ENCODE data around the gene HID1. TPM values are rescaled to one million over a fixed set of nuclear protein-coding genes. Genes with fewer than 3 reads are reported as not detected.

Gene HID1
- total RNA-seq, 1 donor from 2014 or later = 12.3 TPM

GRCh38 chr17:74950207-74950606 lies 22.4 kb downstream of the HID1 start:
- DNase-seq = no peak

DNA sequence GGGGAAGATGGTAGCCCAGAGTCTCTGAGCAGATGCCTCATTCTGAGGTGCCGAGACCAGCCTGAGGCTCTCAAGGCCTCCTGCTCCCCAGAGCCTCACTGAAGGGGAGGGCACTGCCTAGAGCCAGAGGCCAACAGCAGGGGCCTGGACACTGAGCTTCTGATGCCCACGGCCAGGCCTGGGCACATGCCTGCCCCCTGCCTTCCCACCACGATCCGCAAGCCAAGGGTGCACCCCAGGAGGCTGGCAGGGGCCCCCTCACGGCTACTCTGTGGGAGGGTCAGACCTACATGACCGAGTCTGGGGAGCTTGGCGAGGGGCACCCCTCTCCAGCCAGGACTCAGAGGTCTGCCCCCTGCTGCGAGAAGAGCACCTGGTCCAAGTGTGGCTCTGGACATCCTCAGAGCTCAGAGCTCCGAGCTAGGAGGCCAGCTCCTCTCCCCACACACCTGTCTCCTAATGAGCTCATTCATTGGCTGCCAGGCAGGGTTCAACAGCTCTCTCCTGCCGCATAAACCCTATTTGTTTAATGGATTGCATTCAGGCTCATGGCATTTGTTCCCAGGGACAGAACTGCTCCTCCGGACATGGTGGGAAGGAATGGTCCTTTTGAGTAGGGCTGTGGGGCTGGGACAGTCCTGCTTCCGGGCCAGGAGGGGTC lies 23.0 kb downstream of the HID1 start:
- no peak for DNase-seq

DNA sequence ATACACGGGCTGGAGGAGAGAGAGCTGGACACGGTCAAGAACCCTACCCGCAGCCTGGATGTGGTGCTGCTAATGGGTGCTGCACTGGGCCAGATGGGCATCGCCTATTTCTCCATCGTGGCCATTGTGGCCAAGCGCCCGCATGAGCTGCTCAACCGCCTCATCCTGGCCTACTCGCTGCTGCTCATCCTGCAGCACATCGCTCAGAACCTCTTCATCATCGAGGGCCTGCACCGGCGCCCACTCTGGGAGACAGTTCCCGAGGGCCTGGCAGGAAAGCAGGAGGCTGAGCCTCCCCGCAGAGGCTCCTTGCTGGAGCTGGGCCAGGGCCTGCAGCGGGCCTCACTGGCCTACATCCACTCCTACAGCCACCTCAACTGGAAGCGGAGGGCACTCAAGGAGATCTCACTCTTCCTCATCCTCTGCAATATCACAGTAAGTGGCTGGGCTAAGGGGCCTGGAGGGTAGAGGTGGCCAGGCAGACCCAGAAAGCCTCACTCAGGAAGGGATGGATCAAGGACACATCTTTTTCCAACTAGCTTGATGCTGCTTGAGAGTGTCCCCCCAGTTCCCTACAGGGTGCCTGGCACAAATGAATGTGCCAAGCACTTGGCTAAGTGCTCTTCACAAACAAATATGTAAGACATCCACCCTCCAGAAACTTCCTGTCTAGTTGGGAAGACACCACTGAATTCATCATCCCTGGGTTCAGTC lies 25.4 kb downstream of the HID1 start:
- DNase-seq = no peak

DNA sequence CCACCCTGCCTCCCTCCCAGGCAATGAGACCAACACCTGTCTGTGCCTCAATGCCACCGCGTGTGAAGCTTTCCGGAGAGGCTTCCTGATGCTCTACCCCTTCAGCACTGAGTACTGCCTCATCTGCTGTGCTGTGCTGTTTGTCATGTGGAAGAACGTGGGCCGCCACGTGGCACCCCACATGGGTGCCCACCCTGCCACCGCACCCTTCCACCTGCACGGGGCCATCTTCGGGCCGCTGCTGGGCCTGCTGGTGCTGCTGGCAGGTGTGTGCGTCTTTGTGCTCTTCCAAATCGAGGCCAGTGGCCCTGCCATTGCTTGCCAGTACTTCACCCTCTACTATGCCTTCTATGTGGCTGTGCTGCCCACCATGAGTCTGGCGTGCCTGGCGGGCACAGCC lies 25.9 kb downstream of the HID1 start:
- DNase-seq = no peak

GRCh38 chr17:74945543-74945942 lies 27.0 kb downstream of the HID1 start:
- DNase-seq = no peak

DNA sequence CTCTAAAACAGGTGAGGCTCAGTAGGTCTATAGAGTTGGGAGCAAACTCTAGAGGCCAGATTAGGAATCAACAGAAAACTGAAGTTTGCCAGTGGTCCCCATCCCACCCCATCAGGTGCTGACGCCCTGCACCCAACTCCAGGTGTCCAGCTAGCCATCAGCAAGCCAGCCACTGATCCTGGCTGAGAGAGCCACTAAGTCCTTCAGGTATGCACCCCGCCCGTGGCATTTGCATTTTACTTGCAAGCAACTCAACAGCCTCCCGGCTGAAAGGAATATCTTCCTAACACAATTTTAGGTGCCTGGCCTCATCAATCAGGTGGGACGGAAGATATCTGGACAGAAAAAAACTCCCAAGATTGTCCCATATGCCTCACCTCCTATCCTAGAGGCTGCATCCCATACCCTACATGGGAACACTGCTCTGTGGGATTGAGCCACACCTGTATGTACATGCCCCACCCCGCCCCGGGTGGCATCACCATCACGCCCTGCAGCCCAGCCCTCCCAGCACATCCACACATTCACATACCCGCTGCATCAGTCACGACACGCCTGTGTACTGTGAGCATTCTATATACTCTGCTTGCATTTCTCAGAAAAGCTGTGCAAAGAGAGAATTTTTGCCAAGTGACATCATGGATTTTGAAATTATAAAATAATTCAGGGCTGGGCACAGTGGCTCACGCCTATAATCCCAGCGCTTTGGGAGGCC lies 28.6 kb downstream of the HID1 start:
- peak; percentile 66 for DNase-seq

- no peak for DNase-seq
Observed at GRCh38 chr17:74941128-74941725, 31.3 kb downstream of the HID1 start.

DNA sequence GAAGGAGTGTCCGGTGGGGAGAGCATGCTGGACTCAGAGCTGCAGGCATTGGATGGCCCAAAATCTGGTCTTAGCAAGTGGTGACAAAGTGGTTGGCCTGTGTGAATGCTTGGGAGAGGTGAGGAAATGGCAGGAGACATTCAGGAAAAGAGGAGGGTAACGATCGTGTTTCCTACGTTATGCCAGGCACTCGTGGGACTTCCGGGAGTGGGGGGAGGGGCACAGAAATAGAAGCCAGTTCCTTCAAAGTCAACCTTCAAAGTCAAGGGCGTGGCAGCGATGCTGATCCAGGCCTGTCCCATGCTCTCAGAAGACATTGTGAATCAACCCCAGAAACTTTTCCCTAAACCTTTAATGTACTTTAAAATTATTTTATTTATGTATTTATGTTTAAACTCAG lies 33.0 kb downstream of the HID1 start:
- no peak for DNase-seq

- no peak for DNase-seq
Observed at GRCh38 chr17:74938194-74938950, 34.2 kb downstream of the HID1 start.

- DNase-seq = peak; percentile 37
Observed at GRCh38 chr17:74937064-74938051, 35.2 kb downstream of the HID1 start.

DNA sequence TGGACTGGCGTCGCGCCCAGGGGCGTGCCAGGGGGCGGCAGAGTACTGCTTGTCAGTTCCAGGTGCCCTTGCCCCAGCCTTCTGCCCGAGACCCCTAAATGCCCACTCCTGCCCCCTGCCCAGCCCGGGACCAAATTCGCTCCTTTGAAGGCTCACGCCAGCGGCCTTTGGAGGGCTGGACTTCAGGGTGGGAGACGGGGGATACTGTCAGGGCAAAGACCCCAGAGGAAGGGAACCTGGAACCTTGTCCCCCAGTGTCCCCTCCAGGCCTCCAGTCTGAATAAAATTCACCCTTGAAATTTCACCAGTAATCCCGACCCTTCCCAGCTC lies 36.1 kb downstream of the HID1 start:
- DNase-seq = no peak

- DNase-seq = no peak
Observed at GRCh38 chr17:74935585-74936469, 36.7 kb downstream of the HID1 start, which contains the start of gene OTOP3. Gene OTOP3, plus strand, starts transcription at chr17:74935898. Its CDS starts 24 bp downstream, at chr17:74935922.

DNA sequence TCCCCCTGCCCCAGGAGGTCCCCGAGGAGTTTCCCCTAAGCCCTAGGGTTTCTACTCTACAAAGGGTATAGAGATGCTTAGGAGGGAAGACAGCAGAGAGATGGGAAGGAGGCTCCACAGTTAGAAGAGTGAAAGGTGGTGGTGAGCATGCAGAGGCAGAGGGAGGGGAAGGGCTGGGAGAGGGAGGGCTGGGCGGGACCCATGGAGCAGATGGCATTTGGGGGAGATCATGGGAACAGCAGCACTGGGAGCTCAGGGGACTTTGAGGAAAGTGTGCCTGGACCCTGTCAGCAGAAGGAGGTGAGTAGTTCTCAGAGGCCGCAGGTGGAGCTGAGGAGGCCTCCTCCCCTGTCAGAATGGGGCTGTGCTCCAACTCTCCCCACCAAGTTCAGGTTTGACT lies 37.5 kb downstream of the HID1 start:
- no peak for DNase-seq

DNA sequence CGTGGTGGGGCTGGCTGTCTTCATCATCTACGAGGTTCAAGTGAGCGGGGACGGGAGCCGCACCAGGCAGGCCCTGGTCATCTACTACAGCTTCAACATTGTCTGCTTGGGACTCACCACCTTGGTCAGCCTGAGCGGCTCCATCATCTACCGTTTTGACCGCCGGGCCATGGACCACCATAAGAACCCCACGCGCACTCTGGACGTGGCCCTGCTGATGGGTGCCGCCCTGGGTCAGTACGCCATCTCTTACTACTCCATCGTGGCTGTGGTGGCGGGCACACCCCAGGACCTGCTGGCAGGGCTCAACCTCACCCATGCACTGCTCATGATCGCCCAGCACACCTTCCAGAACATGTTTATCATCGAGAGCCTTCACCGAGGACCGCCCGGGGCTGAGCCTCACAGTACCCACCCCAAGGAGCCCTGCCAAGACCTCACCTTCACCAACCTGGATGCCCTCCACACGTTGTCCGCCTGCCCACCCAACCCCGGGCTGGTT lies 42.0 kb downstream of the HID1 start:
- DNase-seq = no peak

DNA sequence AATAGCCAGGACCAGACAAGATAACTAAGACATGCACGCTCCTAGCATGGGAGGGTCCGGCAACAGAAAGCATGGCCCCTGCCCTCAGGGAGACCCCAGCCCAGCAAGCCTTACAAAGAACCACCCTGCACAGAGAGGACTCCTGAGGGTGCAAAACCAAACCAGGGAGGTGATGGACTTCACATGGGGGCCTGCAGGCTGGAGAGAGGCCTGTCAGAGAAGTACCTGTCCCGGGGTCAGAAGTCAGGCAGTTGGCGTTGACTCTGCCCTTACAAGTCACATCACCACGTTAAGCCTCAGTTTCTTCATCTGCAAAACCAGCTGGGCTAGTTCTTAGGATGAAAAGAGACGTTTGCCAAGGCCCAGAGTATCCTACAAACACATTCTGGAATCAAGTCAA lies 43.8 kb downstream of the HID1 start:
- no peak for DNase-seq

GRCh38 chr17:74925242-74925641 lies 47.3 kb downstream of the HID1 start:
- no peak for DNase-seq

DNA sequence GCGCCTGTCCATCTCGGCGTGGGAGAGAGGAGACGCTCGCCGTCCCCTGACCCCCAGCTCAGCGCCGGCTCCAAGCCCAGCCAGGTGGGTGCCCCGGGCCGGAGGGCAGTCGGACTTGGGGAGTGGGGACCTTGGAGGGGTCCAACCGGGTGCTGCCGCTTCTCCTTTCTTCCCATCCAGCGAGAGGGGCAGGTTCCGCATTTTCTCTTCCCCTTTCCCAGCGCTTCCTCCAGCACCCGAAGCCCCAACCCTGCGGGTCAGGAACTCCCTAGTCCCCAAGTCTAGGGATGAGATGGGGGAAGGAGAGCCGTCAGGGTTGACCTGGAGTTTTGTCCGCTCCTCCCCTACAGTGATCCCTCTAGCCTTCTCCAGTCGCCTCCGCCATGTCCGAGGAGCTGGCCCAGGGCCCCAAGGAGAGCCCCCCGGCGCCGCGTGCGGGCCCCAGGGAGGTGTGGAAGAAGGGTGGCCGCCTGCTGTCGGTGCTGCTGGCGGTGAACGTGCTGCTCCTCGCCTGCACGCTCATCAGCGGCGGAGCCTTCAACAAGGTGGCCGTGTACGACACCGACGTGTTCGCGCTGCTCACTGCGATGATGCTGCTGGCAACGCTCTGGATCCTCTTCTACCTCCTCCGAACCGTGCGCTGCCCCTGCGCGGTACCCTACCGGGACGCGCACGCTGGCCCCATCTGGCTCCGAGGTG lies 48.2 kb downstream of the HID1 start, which contains the start of gene OTOP2:
Gene OTOP2, plus strand, starts transcription at position 24 of the 699 bp plus-strand sequence. Its CDS starts 360 bp downstream, at position 384.
- DNase-seq = no peak

- DNase-seq = peak; percentile 52
Observed at GRCh38 chr17:74923538-74924249, 48.9 kb downstream of the HID1 start.
